DMS53 treated with DMSO at 0.1 percent for 48 hours (cell line): Measurements from ENCODE around the gene HSPB7.
"Not testable (repeated sequence)": the region's sequence is repeated elsewhere in the genome, so short reads cannot be mapped to it uniquely, and the experiment has no call there.

Experiments used
- DNase-seq: peaks from one replicate; lab custom pipeline; 2025; ENCODE audit not compliant: unreplicated experiment; lab: John Stamatoyannopoulos, UW

The HSPB7 gene

GRCh38 chr1:16051039-16051438 is 33.2 kb upstream of the HSPB7 start:
- no peak for DNase-seq

DNA sequence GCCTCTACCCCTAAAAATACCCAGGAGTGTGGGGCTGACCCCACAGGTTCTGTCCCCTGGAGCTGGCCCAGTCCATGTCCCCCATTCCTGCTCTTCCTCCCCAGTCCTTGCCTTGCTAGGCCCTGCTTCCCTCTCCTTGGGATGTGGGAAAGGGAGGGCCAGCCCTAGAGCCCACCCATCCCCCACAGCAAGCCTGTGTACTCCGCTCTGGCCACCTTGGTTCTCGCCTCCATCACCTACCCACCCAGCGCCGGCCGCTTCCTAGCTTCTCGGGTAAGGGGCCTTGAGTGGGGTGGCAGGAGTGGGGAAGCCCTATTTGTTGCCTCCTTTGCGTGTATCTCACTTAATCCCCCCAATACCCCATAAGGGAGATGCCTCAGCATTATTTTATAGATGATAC is 32.5 kb upstream of the HSPB7 start:
- DNase-seq: no peak

- DNase-seq: no peak
Measured at GRCh38 chr1:16048573-16049189, 30.8 kb upstream of the HSPB7 start.

DNA sequence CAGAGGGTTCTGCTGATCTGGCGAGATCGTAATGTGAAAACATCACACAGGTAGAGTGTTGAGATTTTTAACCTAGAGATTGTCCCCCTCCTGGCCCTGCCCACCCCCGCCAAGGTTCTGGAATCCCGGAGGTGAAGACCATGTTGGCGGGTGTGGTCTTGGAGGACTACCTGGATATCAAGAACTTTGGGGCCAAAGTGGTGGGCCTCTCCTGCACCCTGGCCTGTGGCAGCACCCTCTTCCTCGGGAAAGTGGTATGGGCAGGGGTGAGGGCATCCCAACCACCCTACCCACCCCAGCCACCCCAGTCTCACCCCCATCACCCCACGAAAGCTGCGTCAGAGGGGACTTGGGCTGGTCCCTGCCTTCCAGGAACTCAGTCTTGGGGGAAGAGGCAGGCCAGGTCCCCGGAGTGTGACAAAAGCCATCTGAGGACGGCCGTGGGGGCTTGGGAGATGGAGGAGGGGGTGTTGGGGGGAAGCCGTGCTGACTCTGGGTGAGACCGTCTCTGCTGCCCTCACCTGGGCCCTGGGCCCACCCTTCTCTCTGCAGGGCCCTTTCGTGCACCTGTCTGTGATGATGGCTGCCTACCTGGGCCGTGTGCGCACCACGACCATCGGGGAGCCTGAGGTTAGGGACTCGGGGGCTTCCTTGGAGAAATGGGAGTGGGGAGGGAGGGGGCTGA is 30.1 kb upstream of the HSPB7 start:
- DNase-seq: no peak

DNA sequence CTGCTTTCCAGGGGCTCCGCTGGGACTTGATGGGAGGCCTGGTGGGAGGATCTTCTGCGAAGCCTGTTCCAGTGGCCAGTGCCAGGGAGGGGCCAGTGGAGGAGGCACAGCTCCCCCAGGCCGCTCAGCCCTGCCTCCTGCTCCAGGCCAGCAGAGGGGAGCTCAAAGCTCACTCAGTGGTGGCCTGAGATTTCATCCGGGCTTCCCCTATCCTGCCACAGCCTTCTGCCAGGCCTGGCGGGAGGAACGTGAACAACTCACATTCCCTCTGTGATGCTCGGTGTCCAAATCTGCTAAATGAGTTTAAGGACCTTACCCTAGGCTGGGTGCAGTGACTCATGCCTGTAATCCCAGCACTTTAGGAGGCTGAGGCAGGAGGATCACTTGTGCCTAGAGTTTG is 29.0 kb upstream of the HSPB7 start:
- no peak for DNase-seq

DNA sequence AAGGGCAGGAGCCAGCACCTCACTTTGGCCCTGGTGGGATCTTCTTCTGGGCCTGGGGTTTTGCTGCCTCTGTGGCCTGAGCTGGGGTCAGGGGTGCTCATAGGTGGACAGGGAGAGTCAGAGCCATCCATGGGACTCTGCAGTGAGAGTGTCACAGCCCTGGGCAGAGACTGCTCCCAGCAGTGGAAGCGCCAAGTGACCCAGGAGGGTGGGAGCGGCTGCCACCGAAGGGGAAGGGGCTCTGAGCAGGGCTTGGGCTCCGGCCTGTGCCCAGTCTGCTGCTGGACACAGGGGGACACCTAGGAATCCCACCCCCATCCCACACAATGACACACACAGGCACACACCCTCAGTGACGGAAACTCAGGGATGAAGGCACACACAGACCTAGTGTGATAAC is 26.1 kb upstream of the HSPB7 start:
- DNase-seq: no peak

- DNase-seq: no peak
Measured at GRCh38 chr1:16043521-16043920, 25.7 kb upstream of the HSPB7 start, which contains the start of gene CLCNKB. Gene CLCNKB, plus strand, starts transcription at chr1:16043782. Its CDS starts 711 bp downstream, at chr1:16044493.

DNA sequence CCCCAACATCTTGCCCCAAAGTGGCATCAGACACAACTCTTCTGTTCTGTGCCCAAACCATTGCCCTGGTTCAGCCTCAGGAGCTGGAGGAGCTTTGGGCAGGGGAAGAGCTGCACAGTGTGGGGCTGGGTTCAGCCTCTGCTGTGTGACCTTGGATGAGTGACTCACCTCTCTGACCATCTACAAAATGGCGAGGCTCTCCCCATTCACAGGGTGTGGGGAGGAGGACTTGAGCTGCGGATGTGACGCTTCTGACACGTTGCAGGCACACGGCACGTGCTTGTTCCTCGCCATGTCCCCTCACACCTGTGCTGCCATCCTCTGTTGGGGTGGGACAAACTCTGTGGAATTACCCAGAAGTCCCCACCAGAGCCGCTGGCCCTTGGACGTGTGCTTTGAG is 24.8 kb upstream of the HSPB7 start:
- DNase-seq: not testable (repeated sequence)

GRCh38 chr1:16042096-16042495 is 24.3 kb upstream of the HSPB7 start:
- no peak for DNase-seq

GRCh38 chr1:16041200-16041599 is 23.4 kb upstream of the HSPB7 start:
- no peak for DNase-seq

- not testable (repeated sequence) for DNase-seq
Measured at GRCh38 chr1:16039871-16040270, 22.0 kb upstream of the HSPB7 start.

DNA sequence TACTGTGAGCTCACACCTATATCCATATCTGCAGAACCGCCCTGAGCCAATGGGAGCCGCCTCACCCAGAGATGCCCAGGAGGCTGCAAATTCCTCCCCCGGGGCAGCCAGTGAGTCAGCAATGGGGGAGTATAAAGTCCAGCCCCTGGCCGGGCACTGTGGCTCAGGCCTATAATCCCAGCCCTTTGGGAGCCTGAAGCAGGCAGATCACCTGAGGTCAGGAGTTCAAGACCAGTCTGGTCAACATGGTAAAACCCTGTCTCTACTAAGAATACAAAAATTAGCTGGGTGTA is 20.7 kb upstream of the HSPB7 start:
- DNase-seq: no peak

DNA sequence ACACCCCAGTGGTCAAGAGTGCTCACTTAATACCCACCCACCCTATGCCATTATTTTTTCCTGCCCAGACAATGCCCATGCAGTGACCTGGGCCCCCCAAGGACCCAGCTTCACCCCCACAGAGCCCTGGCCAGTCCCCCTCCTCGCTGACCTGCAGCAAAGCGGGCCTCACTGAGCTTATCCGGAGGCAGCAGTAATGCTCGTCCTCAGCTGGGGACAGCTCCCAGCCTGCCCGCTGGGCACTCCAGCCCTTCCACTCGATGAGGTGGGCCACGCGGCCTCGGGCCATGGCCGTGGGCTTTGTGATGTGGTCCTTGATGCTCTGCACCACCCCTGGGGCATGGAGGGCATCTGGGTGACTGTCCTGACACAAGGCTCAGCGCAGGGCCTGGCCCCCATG is 18.6 kb upstream of the HSPB7 start:
- DNase-seq: not testable (repeated sequence)

- DNase-seq: not testable (repeated sequence)
Measured at GRCh38 chr1:16033103-16033632, 15.3 kb upstream of the HSPB7 start.

DNA sequence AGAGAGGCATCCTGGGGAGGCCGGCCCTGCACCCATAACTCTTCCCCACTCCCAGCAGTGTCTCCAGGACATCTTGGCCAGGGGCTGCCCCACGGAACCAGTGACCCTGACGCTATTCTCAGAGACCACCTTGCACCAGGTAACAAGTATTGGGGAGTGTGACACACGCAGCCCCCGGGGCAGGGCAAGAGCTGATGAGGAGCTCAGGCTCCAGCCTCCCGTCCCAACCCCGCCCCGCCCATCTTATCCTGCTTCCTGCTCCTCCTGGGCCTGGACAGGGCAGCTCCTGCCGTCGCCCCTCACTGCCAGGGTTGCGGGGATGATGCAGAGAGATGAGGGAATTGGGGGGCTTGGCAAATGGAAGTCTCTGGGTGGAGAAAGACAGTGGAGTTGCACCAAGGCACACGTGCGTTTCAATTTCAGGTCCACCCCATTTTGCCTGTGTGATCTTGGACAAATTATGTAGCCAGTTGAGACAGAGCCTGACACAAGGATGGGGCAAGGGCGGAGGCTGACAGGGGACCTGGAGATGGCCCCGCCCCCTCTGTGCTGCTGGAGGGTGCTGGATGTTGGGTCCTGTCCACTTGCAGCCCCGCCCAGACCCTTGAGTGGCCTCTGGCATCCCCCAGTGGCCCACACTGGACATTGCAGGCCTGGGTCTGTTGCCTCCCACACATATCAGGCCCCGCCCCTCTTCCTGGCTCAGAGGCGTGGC is 14.7 kb upstream of the HSPB7 start:
- DNase-seq: peak; percentile 26

- DNase-seq: no peak
Measured at GRCh38 chr1:16031551-16031950, 13.7 kb upstream of the HSPB7 start.

DNA sequence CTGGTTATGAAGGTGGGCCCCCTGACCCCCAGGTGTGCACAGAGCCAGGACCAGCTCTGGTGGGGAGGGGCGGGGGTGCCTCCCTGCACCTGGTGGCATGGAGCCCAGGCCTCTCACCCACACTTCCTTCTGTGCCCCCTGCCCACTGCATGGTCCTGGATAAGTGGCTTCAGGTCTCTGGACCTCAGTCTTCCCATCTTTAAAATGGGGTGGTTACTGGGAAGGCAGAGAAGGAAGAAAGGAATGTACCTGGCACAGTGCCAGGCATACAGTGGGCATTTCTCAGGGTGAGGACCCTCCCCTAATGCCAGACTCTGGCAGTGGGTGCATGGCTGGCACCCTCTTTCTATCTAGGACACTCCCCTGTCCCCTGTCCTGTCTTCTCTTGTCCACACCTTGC is 11.4 kb upstream of the HSPB7 start:
- DNase-seq: no peak

- DNase-seq: not testable (repeated sequence)
Measured at GRCh38 chr1:16029003-16029268, 11.1 kb upstream of the HSPB7 start.

- DNase-seq: no peak
Measured at GRCh38 chr1:16028237-16029002, 10.6 kb upstream of the HSPB7 start.

DNA sequence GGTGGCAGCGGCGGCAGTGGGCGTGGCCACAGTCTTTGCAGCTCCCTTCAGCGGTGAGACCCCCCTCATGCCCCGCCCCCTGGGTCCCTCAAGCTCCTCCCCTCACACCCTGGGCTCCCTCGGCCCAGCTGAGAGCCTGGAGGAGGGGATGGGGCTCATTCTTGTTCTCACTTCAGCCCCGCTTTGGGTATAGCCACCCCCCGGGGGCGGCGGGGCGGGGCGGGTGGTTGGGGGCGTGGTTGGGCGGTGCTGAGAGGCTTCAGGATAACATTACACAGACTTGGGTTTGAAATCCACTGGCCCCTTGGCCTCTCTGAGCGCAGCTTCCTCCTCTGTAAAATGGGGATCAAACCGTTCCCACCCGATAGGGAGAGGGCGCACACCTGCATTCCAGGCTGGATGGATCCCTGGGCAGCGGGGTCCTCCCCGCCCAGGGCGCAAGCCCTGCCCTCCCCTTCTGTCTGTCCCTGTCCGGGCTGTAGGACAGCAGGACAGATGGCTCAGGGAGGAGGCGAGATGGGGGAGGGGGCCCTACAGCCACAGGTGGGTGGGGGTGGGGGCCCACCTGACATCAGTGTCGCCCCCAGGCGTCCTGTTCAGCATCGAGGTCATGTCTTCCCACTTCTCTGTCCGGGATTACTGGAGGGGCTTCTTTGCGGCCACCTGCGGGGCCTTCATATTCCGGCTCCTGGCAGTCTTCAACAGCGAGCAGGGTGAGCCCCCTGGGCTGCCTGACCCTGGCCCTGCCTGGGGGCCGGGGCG is 9.1 kb upstream of the HSPB7 start:
- no peak for DNase-seq

GRCh38 chr1:16026302-16026701 is 8.5 kb upstream of the HSPB7 start:
- not testable (repeated sequence) for DNase-seq
